Activated T-helper 1 cell treated with anti-CD3 and anti-CD28 coated beads, Interleukin-12 subunit alpha, Interleukin-12 subunit beta, Interleukin-2, Interleukin-4 antibody, amounts not matched to agents 30 ng/mL and 10 ng/mL and 1 ng/mL, durations not matched to agents 14 hours and 24 hours and 36 hours (primary cell): Measurements from ENCODE around the gene GNB1L. TPM values are rescaled to one million over a fixed set of nuclear protein-coding genes. Genes with fewer than 3 reads are reported as not detected.

ENCODE experiments used
- DNase-seq: peaks from one replicate; pipeline ENCODE4 v3.0.0; 2021; ENCODE audit warnings: low spot score
- H3K27ac Mint-ChIP-seq: one replicate; pipeline ENCODE4 v1.8.0; 2021; ENCODE audit warnings: mild to moderate bottlenecking, mixed read lengths
- H3K27me3 Mint-ChIP-seq: one replicate; pipeline ENCODE4 v1.8.0; 2022; ENCODE audit warnings: mild to moderate bottlenecking, moderate library complexity, mixed read lengths; ENCODE audit not compliant: insufficient read depth
- H3K36me3 Mint-ChIP-seq: one replicate; pipeline ENCODE4 v1.8.0; 2021; ENCODE audit warnings: low read depth, mixed read lengths
- H3K4me1 Mint-ChIP-seq: one replicate; pipeline ENCODE4 v1.8.0; 2021; ENCODE audit warnings: low read depth, mixed read lengths
- H3K4me3 Mint-ChIP-seq: one replicate; pipeline ENCODE4 v1.8.0; 2021; ENCODE audit warnings: mild to moderate bottlenecking, moderate library complexity, mixed read lengths
- H3K9me3 Mint-ChIP-seq: one replicate; pipeline ENCODE4 v1.8.0; 2021; ENCODE audit warnings: mixed read lengths
- intact Hi-C: fragments of 100-400 bp; cut with micrococcal nuclease; formaldehyde crosslinking; loops from one replicate; pipeline ENCODE4 v1.15.1; 2024
- total RNA-seq: library from RNA; stranded (reverse); gene quantifications from 2 replicates; pipeline ENCODE4 v1.2.3, GENCODE V29; 2022

The GNB1L gene
- total RNA-seq, 1 donor from 2014 or later: 21.5 TPM

GRCh38 chr22:19815093-19815822, 39.4 kb downstream of the GNB1L start:
- Mint-ChIP-seq H3K4me3 (no peak overlapping the region), H3K9me3 (no peaks in the 10 kb centered on the region), H3K27ac (no peak overlapping the region), H3K36me3 (no peaks in the 10 kb centered on the region), H3K27me3 (no peaks in the 10 kb centered on the region), H3K4me1 (no peaks in the 10 kb centered on the region)
- DNase-seq: no peak
- intact Hi-C loops: no loop called here

DNA sequence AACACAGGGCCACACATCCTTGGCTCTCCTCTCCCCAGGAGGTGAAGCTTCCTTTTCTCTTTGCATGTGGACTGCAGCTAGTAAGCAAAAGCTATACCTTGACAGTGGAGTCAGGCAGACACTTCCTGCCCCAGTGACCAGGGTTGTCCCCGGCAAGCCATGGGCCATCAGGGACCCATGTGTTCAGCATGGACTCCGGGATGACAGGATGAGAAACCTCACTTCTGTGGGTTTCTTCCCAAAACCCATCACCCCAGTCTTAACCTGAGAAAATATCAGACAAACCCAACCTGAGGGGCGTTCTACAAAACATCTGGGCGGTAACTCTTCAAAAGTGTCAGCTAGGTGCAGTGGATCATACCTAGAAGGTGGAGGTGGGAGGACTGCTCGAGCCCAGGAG, 40.2 kb downstream of the GNB1L start:
- no peak overlapping the region for H3K4me3 Mint-ChIP-seq
- no peaks in the 10 kb centered on the region for H3K4me1 Mint-ChIP-seq
- DNase-seq: no peak
- intact Hi-C loops: no loop called here
- H3K27ac Mint-ChIP-seq: no peak overlapping the region
- H3K9me3 Mint-ChIP-seq: no peaks in the 10 kb centered on the region
- H3K27me3 Mint-ChIP-seq: no peaks in the 10 kb centered on the region
- H3K36me3 Mint-ChIP-seq: no peaks in the 10 kb centered on the region

DNA sequence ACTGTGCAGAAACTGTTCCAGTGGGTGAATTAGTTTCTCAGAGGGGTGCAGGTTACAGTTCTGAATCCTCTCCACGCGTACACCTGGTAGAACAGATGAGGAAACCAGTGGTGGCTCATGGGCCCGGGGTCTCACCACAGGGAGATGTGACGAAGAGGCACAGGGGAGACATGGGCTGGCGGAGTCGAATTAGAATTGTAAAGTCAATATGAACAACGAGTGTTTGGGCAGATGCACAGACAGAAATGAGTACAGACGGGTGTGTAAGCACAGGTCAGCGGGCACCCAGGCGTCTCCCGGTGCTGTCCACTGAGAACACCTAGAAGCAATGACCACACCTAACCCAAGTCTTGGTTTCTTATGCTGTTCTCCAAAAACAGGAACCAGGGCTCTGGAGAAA, 41.8 kb downstream of the GNB1L start:
- Mint-ChIP-seq H3K36me3 (no peaks in the 10 kb centered on the region), H3K4me1 (no peaks in the 10 kb centered on the region), H3K27me3 (no peaks in the 10 kb centered on the region), H3K27ac (no peak overlapping the region), H3K4me3 (no peak overlapping the region), H3K9me3 (no peaks in the 10 kb centered on the region)
- intact Hi-C loops: no loop called here
- DNase-seq: no peak

GRCh38 chr22:19811811-19812771, 42.6 kb downstream of the GNB1L start:
- Mint-ChIP-seq H3K36me3 (no peaks in the 10 kb centered on the region), H3K4me1 (no peaks in the 10 kb centered on the region), H3K27ac (no peak overlapping the region), H3K27me3 (no peaks in the 10 kb centered on the region), H3K4me3 (no peak overlapping the region), H3K9me3 (no peaks in the 10 kb centered on the region)
- intact Hi-C loops: no loop called here
- DNase-seq: no peak

DNA sequence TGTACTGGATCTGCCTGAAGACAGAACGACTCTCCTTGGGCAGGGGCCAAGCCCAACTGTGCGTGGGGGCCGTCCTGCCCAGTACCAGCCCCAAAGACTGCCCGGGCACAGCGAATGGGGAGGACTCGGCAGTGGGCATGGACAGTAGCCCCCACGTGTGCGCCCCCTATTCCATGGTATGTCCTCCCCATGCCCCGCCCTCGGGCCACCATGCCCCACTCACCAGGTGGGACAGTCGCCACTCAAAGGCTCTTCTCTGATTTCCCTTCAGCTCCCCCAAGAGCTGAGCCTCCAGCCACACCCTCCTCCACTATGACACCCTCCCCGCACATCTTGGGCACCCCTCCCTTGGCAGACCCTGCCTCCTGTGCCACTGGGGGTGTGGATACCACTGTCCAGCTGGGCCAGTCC, 43.5 kb downstream of the GNB1L start:
- H3K4me3 Mint-ChIP-seq: no peak overlapping the region
- intact Hi-C loops: no loop called here
- H3K27ac Mint-ChIP-seq: no peak overlapping the region
- H3K27me3 Mint-ChIP-seq: no peaks in the 10 kb centered on the region
- no peaks in the 10 kb centered on the region for H3K4me1 Mint-ChIP-seq
- no peak for DNase-seq
- no peaks in the 10 kb centered on the region for H3K9me3 Mint-ChIP-seq
- no peaks in the 10 kb centered on the region for H3K36me3 Mint-ChIP-seq

DNA sequence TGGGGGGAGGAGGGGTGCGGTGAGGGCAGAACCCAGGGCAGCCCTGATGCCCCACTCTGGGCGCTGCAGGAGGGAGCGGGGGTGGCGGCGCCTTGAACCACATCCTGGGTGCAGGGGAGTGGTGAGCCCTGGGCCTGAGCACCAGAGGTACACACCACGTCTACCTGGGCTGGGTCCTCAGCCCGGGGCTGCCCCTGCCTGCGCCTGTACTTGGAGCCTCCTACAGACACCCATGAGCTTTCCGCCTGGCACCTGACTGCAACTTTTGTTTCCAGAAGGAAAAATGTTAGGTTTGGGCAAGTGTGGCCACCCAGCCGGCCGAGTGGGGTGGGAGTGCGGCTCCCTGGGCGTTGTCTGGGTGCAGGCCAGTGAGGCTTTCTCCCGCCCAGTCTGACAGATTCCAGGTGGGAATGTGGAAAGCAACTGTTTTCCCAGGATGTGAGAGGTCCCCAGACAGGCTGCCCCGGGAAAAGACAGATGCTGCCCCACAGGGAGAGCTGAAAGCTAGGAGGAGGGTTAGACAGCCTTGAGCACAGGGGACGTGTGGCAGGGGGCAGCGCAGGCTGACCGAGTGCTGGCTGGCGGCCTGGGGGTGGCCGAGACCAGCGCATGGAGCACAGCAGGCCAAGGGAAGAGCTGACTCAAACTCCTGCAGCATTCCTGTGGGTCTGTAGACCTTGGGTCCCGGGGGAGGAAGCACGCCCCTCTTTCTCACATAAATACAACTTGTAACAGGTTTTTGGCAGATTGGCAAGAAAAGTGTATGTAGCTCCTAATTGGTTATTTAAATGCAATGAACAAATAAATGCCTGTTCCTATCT, 44.1 kb downstream of the GNB1L start:
- intact Hi-C loops: no loop called here
- no peaks in the 10 kb centered on the region for H3K36me3 Mint-ChIP-seq
- no peak overlapping the region for H3K27ac Mint-ChIP-seq
- no peaks in the 10 kb centered on the region for H3K27me3 Mint-ChIP-seq
- H3K9me3 Mint-ChIP-seq: no peaks in the 10 kb centered on the region
- H3K4me3 Mint-ChIP-seq: no peak overlapping the region
- no peaks in the 10 kb centered on the region for H3K4me1 Mint-ChIP-seq
- no peak for DNase-seq

- Mint-ChIP-seq H3K27me3 (no peaks in the 10 kb centered on the region), H3K9me3 (no peaks in the 10 kb centered on the region), H3K4me1 (no peaks in the 10 kb centered on the region), H3K4me3 (no peak overlapping the region), H3K36me3 (no peaks in the 10 kb centered on the region), H3K27ac (no peak overlapping the region)
- no peak for DNase-seq
- intact Hi-C loops: no loop called here
Measured at GRCh38 chr22:19809741-19810140, 44.9 kb downstream of the GNB1L start.

- Mint-ChIP-seq H3K9me3 (no peaks in the 10 kb centered on the region), H3K36me3 (no peaks in the 10 kb centered on the region), H3K4me1 (no peaks in the 10 kb centered on the region), H3K27ac (no peak overlapping the region), H3K4me3 (no peak overlapping the region), H3K27me3 (no peaks in the 10 kb centered on the region)
- intact Hi-C loops: no loop called here
- no peak for DNase-seq
Measured at GRCh38 chr22:19808873-19809478, 45.7 kb downstream of the GNB1L start.

GRCh38 chr22:19807914-19808872, 46.5 kb downstream of the GNB1L start:
- Mint-ChIP-seq H3K4me3 (no peak overlapping the region), H3K27ac (no peak overlapping the region), H3K4me1 (no peaks in the 10 kb centered on the region), H3K9me3 (no peaks in the 10 kb centered on the region), H3K36me3 (no peaks in the 10 kb centered on the region), H3K27me3 (no peaks in the 10 kb centered on the region)
- intact Hi-C loops: no loop called here
- DNase-seq: no peak

DNA sequence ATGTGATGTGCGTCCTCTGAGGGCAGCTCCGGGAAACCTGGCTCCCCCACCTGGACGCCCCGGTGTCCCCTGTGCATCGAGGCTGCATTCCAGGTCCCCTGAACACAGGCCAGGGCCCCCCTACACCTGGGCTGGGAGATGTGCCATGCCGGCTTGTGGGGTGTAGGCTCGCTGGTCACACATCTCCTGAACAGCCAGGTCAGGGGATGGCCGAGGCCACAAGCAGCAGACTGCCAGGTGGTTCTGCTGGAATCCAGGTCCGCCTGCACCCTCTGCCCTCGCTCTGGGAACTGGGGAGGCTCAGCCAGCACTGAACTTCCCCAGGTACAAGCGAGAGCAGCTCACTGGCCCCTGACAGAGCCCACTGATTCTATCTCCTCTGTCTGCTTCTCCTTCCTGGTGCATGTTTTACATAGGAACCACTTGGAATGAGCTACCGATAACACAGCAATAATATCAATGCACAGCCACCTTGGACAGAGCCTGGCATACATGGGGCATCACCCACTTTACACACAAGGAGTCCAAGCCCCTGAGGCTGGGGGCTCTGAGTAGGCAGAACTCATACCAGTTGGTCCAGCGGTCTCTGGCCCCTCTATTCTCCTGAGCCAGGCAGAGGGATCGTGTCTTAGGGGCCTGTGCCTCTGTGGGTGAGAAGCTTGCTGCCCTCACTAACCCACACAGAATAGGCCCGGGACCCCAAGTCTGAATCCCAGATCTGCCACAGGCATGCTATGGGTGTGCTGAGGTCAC, 47.3 kb downstream of the GNB1L start:
- H3K4me3 Mint-ChIP-seq: no peak overlapping the region
- intact Hi-C loops: no loop called here
- no peaks in the 10 kb centered on the region for H3K36me3 Mint-ChIP-seq
- no peaks in the 10 kb centered on the region for H3K9me3 Mint-ChIP-seq
- H3K4me1 Mint-ChIP-seq: no peaks in the 10 kb centered on the region
- no peaks in the 10 kb centered on the region for H3K27me3 Mint-ChIP-seq
- DNase-seq: no peak
- H3K27ac Mint-ChIP-seq: no peak overlapping the region
